ENCODE measurements around the gene MAP3K19.
"Not testable (repeated sequence)": the region's sequence is repeated elsewhere in the genome, so short reads cannot be mapped to it uniquely, and the experiment has no call there.

Gene MAP3K19

GRCh38 chr2:135048122-135048521 lies 875 bp upstream of the MAP3K19 start:
- no peak for DNase-seq
- no peak overlapping the region for H2AFZ ChIP-seq (ENCODE audit: low read depth, low read length)
- TF ChIP-seq CTCF (IDR thresholded peaks at IDR 0.05; ENCODE audit: borderline replicate concordance, extremely low read depth, low read length, poor library complexity, severe bottlenecking) (no peak), EZH2 (IDR thresholded peaks at IDR 0.05; ENCODE audit: borderline replicate concordance, low read depth, low read length, severe bottlenecking) (no peak)

DNA sequence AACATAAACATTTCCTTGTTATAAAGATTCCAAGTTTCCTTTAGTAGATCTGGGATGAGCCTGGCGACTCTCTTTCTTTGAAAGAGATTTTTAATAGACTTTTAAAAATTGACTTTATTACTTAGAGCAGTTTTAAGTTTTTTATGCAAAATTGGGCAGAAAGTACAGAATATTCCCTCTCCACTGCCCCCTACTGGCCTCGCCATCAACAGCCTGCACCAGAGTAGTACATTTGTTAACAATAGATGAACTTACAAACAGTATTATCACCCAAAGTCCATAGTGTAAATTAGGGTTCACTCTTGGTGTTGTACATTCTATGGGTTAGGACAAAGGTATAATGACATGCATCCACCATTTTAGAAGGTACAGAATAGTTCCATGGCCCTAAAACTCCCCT lies 3.9 kb downstream of the MAP3K19 start:
- H3K9me3 ChIP-seq (ENCODE audit: insufficient read depth, low read length, severe bottlenecking): no peaks in the 10 kb centered on the region
- ATAC-seq (ENCODE audit: insufficient read depth, low read depth): no peak
- no peaks in the 10 kb centered on the region for H3K4me1 ChIP-seq (ENCODE audit: insufficient read depth, low read length)
- no peak overlapping the region for H3K27ac ChIP-seq (ENCODE audit: low read length)
- no peak overlapping the region for H3K9ac ChIP-seq (ENCODE audit: low read depth, low read length)
- no peaks in the 10 kb centered on the region for H3K79me2 ChIP-seq (ENCODE audit: insufficient read depth, low read length)
- TF ChIP-seq CTCF (IDR thresholded peaks at IDR 0.05; ENCODE audit: borderline replicate concordance, extremely low read depth, low read length, poor library complexity, severe bottlenecking) (peak; percentile 52), EZH2 (IDR thresholded peaks at IDR 0.05; ENCODE audit: borderline replicate concordance, low read depth, low read length, severe bottlenecking) (no peak)
- H3K27me3 ChIP-seq (ENCODE audit: insufficient read depth, low read length, poor library complexity): no peaks in the 10 kb centered on the region
- H3K4me3 ChIP-seq (ENCODE audit: low read depth in 1 of 2, low read length in 2 of 2): no peak overlapping the region
- no peak overlapping the region for H3K4me2 ChIP-seq (ENCODE audit: insufficient read depth, low read length)
- H3K36me3 ChIP-seq (ENCODE audit: insufficient read depth, low read length): no peaks in the 10 kb centered on the region
- DNase-seq: no peak
- no peak overlapping the region for H2AFZ ChIP-seq (ENCODE audit: low read depth, low read length)
- H4K20me1 ChIP-seq (ENCODE audit: insufficient read depth, low read length): no peaks in the 10 kb centered on the region

More at GRCh38 chr2:135048122-135048521, 875 bp upstream of the MAP3K19 start:
- no peak overlapping the region for H3K27ac ChIP-seq (ENCODE audit: low read length)
- no peaks in the 10 kb centered on the region for H3K27me3 ChIP-seq (ENCODE audit: insufficient read depth, low read length, poor library complexity)
- no peaks in the 10 kb centered on the region for H3K9me3 ChIP-seq (ENCODE audit: insufficient read depth, low read length, severe bottlenecking)
- H4K20me1 ChIP-seq (ENCODE audit: insufficient read depth, low read length): no peaks in the 10 kb centered on the region; the same call in 1 of the 2 replicates
- no peaks in the 10 kb centered on the region; the same call in 1 of the 2 replicates for H3K36me3 ChIP-seq (ENCODE audit: insufficient read depth, low read length)
- peaks cover 9% of the 10 kb centered on the region for H3K79me2 ChIP-seq (ENCODE audit: insufficient read depth, low read length)
- H3K4me1 ChIP-seq (ENCODE audit: insufficient read depth, low read length): peaks cover 18% of the 10 kb centered on the region
- H3K9ac ChIP-seq (ENCODE audit: low read depth, low read length): no peak overlapping the region
- H3K4me2 ChIP-seq (ENCODE audit: insufficient read depth, low read length): no peak overlapping the region
- no peak overlapping the region for H3K4me3 ChIP-seq (ENCODE audit: low read depth in 1 of 2, low read length in 2 of 2)
- ATAC-seq (ENCODE audit: insufficient read depth, low read depth): no peak

DNA sequence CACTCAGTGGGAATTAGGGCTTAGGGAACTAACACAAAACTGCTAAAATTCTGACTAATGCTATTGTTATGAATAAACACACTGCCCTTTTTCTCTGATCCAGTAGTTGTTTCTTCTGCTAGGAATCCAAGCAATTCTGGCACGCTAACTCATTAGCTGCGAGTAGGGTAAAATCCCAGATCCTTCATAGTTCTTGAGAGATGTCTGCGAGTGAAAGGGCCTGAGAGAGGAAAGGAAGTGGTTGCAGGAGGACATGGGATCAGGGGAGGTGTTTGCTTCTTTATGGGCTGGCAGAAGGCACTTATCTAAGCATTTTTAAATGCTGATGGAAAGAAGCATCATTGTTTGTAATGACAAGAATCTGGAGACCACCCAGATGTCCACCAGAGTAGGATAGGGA lies 9.4 kb downstream of the MAP3K19 start:
- H3K79me2 ChIP-seq (ENCODE audit: insufficient read depth, low read length): no peaks in the 10 kb centered on the region
- H2AFZ ChIP-seq (ENCODE audit: low read depth, low read length): no peak overlapping the region
- no peak overlapping the region for H3K4me3 ChIP-seq (ENCODE audit: low read depth in 1 of 2, low read length in 2 of 2)
- no peak for TF ChIP-seq CTCF (IDR thresholded peaks at IDR 0.05; ENCODE audit: borderline replicate concordance, extremely low read depth, low read length, poor library complexity, severe bottlenecking)
- TF ChIP-seq EZH2 (IDR thresholded peaks at IDR 0.05; ENCODE audit: borderline replicate concordance, low read depth, low read length, severe bottlenecking): no peak
- no peak overlapping the region for H3K9ac ChIP-seq (ENCODE audit: low read depth, low read length)
- no peak overlapping the region for H3K4me2 ChIP-seq (ENCODE audit: insufficient read depth, low read length)
- H3K4me1 ChIP-seq (ENCODE audit: insufficient read depth, low read length): no peaks in the 10 kb centered on the region
- H3K9me3 ChIP-seq (ENCODE audit: insufficient read depth, low read length, severe bottlenecking): no peaks in the 10 kb centered on the region
- ATAC-seq (ENCODE audit: insufficient read depth, low read depth): no peak
- H3K27ac ChIP-seq (ENCODE audit: low read length): no peak overlapping the region
- H3K27me3 ChIP-seq (ENCODE audit: insufficient read depth, low read length, poor library complexity): no peaks in the 10 kb centered on the region
- H4K20me1 ChIP-seq (ENCODE audit: insufficient read depth, low read length): no peaks in the 10 kb centered on the region
- DNase-seq: no peak
- H3K36me3 ChIP-seq (ENCODE audit: insufficient read depth, low read length): no peaks in the 10 kb centered on the region

DNA sequence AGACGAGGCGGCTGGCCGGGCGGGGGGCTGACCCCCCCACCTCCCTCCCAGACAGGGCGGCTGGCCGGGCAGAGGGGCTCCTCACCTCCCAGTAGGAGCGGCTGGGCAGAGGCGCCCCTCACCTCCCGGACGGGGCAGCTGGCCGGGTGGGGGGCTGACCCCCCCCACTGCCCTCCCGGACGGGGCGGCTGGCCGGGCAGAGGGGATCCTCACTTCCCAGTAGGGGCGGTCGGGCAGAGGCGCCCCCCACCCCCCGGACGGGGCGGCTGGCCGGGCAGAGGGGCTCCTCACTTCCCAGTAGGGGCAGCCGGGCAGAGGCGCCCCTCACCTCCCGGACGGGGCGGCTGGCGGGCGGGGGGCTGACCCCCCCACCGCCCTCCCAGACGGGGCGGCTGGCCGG lies 14.0 kb downstream of the MAP3K19 start:
- H3K4me1 ChIP-seq (ENCODE audit: insufficient read depth, low read length); H3K27ac ChIP-seq (ENCODE audit: low read length); H3K4me3 ChIP-seq (ENCODE audit: low read depth in 1 of 2, low read length in 2 of 2); H3K79me2 ChIP-seq (ENCODE audit: insufficient read depth, low read length); H4K20me1 ChIP-seq (ENCODE audit: insufficient read depth, low read length); H3K27me3 ChIP-seq (ENCODE audit: insufficient read depth, low read length, poor library complexity); H2AFZ ChIP-seq (ENCODE audit: low read depth, low read length); DNase-seq; H3K36me3 ChIP-seq (ENCODE audit: insufficient read depth, low read length); H3K9ac ChIP-seq (ENCODE audit: low read depth, low read length); H3K4me2 ChIP-seq (ENCODE audit: insufficient read depth, low read length); H3K9me3 ChIP-seq (ENCODE audit: insufficient read depth, low read length, severe bottlenecking); ATAC-seq (ENCODE audit: insufficient read depth, low read depth): not testable (repeated sequence)

All from DND-41 (cell line).